ENCODE measurements around the gene OR5I1. TPM values are rescaled to one million over a fixed set of nuclear protein-coding genes. Genes with fewer than 3 reads are reported as not detected.
"Not testable (repeated sequence)": the region's sequence is repeated elsewhere in the genome, so short reads cannot be mapped to it uniquely, and the experiment has no call there.

OR5I1 gene
- total and polyA plus RNA-seq, 2 of the 4 experiments (the other 2 are of a cell fraction) = not detected

DNA sequence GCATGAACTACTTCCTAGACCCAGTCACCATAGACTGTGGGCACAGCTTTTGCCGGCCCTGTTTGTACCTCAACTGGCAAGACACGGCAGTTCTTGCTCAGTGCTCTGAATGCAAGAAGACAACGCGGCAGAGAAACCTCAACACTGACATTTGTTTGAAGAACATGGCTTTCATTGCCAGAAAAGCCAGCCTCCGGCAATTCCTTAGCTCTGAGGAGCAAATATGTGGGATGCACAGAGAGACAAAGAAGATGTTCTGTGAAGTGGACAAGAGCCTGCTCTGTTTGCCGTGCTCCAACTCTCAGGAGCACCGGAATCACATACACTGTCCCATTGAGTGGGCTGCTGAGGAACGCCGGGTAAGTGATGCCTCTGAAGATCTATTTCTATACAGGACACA is 50.7 kb downstream of the OR5I1 start:
- H3K27me3 ChIP-seq (ENCODE audit: control insufficient read depth, insufficient read depth, low read length); ATAC-seq (ENCODE audit: low read depth); H4K91ac ChIP-seq (ENCODE audit: insufficient read depth, low read depth, low read length); H4K20me1 ChIP-seq (ENCODE audit: insufficient read depth, low read length); dilution Hi-C loops (cut with HindIII; ENCODE audit: low sequenced_read_pairs, unreplicated experiment); H2BK5ac ChIP-seq (ENCODE audit: low read depth, low read length, poor library complexity, severe bottlenecking); H3K14ac ChIP-seq (replicated peaks; ENCODE audit: low read depth, low read length); DNase-seq; H2AK5ac ChIP-seq (ENCODE audit: low read depth, low read length); H3K4ac ChIP-seq (ENCODE audit: low read depth, low read length); H3K4me3 ChIP-seq (ENCODE audit: insufficient read depth, low read depth, low read length); in situ Hi-C loops (cut with MboI; ENCODE audit: low sequenced_read_pairs); H4K8ac ChIP-seq (ENCODE audit: low read depth in 2 of 2, low read length in 2 of 2); H3K9ac ChIP-seq (ENCODE audit: low read depth, low read length); H3K23ac ChIP-seq (ENCODE audit: low read depth, low read length); H3K4me2 ChIP-seq (ENCODE audit: low read depth, low read length); POLR2A ChIA-PET (ENCODE audit: unreplicated experiment); H2BK120ac ChIP-seq (ENCODE audit: low read depth, low read length); BruUV-seq (replicated peaks); intact Hi-C loops (cut with micrococcal nuclease); H3K36me3 ChIP-seq (ENCODE audit: control insufficient read depth, insufficient read depth, low read length); H3K9me3 ChIP-seq (ENCODE audit: control insufficient read depth, insufficient read depth, low read length); H2AFZ ChIP-seq (replicated peaks; ENCODE audit: low read length, poor library complexity); H2BK15ac ChIP-seq (ENCODE audit: low read depth, low read length); H3K27ac ChIP-seq (ENCODE audit: insufficient read depth, low read length); H2AK9ac ChIP-seq (replicated peaks; ENCODE audit: low read depth, low read length, poor library complexity); H3K56ac ChIP-seq (ENCODE audit: extremely low read depth, insufficient read depth, low read length); H3K9me1 ChIP-seq (ENCODE audit: insufficient read depth, low read length); H3K4me1 ChIP-seq (ENCODE audit: control insufficient read depth, insufficient read depth, low read length); H3K79me1 ChIP-seq (ENCODE audit: low read depth in 1 of 2, low read length in 2 of 2); H2BK20ac ChIP-seq (ENCODE audit: low read depth, low read length); H3K18ac ChIP-seq (ENCODE audit: low read depth, low read length); H4K5ac ChIP-seq (ENCODE audit: low read depth, low read length); CTCF ChIA-PET: not testable (repeated sequence)
- WGBS, 2 experiments (ENCODE audit: extremely low coverage in 2 of 2, insufficient read length in 1 of 2) = no CpG with 5 or more reads among the region's 9 CpGs

Other genes with a start within 250 kb of the OR5I1 start
- gene OR5D13, start 163.0 kb downstream of the OR5I1 start, total RNA-seq (2012; rRNA removed) = not detected in 2 replicates
- not detected in 2 replicates for gene OR5D13, start 163.0 kb downstream of the OR5I1 start, polyA plus RNA-seq (2012; rRNA removed)
- not detected in 2 replicates for gene OR5D14, start 140.8 kb downstream of the OR5I1 start, total RNA-seq (2012; rRNA removed)
- gene OR5D14, start 140.8 kb downstream of the OR5I1 start, polyA plus RNA-seq (2012; rRNA removed) = not detected in 2 replicates
- not detected in 2 replicates for gene OR5L1, start 125.0 kb downstream of the OR5I1 start, total RNA-seq (2012; rRNA removed)
- gene OR5L1, start 125.0 kb downstream of the OR5I1 start, polyA plus RNA-seq (2012; rRNA removed) = not detected in 2 replicates
- not detected in 2 replicates for gene OR5D18, start 116.8 kb downstream of the OR5I1 start, total RNA-seq (2012; rRNA removed)
- not detected in 2 replicates for gene OR5D18, start 116.8 kb downstream of the OR5I1 start, polyA plus RNA-seq (2012; rRNA removed)
- gene OR5L2, start 109.2 kb downstream of the OR5I1 start, total RNA-seq (2012; rRNA removed) = not detected in 2 replicates
- gene OR5L2, start 109.2 kb downstream of the OR5I1 start, polyA plus RNA-seq (2012; rRNA removed) = not detected in 2 replicates
- not detected in 2 replicates for gene OR5D16, start 97.6 kb downstream of the OR5I1 start, total RNA-seq (2012; rRNA removed)
- gene OR5D16, start 97.6 kb downstream of the OR5I1 start, polyA plus RNA-seq (2012; rRNA removed) = not detected in 2 replicates
- gene TRIM51, start 53.1 kb downstream of the OR5I1 start, total RNA-seq (2012; rRNA removed) = not detected in 2 replicates
- gene TRIM51, start 53.1 kb downstream of the OR5I1 start, polyA plus RNA-seq (2012; rRNA removed) = not detected in 2 replicates
- gene OR5W2, start 21.8 kb downstream of the OR5I1 start, total RNA-seq (2012; rRNA removed) = not detected in 2 replicates
- not detected in 2 replicates for gene OR5W2, start 21.8 kb downstream of the OR5I1 start, polyA plus RNA-seq (2012; rRNA removed)
- not detected in 2 replicates for gene OR10AG1, start 33.5 kb upstream of the OR5I1 start, total RNA-seq (2012; rRNA removed)
- not detected in 2 replicates for gene OR10AG1, start 33.5 kb upstream of the OR5I1 start, polyA plus RNA-seq (2012; rRNA removed)
- not detected in 2 replicates for gene OR5F1, start 58.2 kb upstream of the OR5I1 start, total RNA-seq (2012; rRNA removed)
- not detected in 2 replicates for gene OR5F1, start 58.2 kb upstream of the OR5I1 start, polyA plus RNA-seq (2012; rRNA removed)
- not detected in 2 replicates for gene OR5AS1, start 91.3 kb upstream of the OR5I1 start, total RNA-seq (2012; rRNA removed)
- not detected in 2 replicates for gene OR5AS1, start 91.3 kb upstream of the OR5I1 start, polyA plus RNA-seq (2012; rRNA removed)
- not detected in 2 replicates for gene OR8I2, start 156.9 kb upstream of the OR5I1 start, total RNA-seq (2012; rRNA removed)
- gene OR8I2, start 156.9 kb upstream of the OR5I1 start, polyA plus RNA-seq (2012; rRNA removed) = not detected in 2 replicates
- gene OR8H2, start 167.3 kb upstream of the OR5I1 start, total RNA-seq (2012; rRNA removed) = not detected in 2 replicates
- gene OR8H2, start 167.3 kb upstream of the OR5I1 start, polyA plus RNA-seq (2012; rRNA removed) = not detected in 2 replicates
- gene OR8H3, start 186.0 kb upstream of the OR5I1 start, total RNA-seq (2012; rRNA removed) = not detected in 2 replicates
- gene OR8H3, start 186.0 kb upstream of the OR5I1 start, polyA plus RNA-seq (2012; rRNA removed) = not detected in 2 replicates
- gene OR8J3, start 203.8 kb upstream of the OR5I1 start, total RNA-seq (2012; rRNA removed) = not detected in 2 replicates
- not detected in 2 replicates for gene OR8J3, start 203.8 kb upstream of the OR5I1 start, polyA plus RNA-seq (2012; rRNA removed)
- gene OR8K5, start 223.9 kb upstream of the OR5I1 start, total RNA-seq (2012; rRNA removed) = not detected in 2 replicates
- gene OR8K5, start 223.9 kb upstream of the OR5I1 start, polyA plus RNA-seq (2012; rRNA removed) = not detected in 2 replicates
- gene OR5J2, start 240.2 kb upstream of the OR5I1 start, total RNA-seq (2012; rRNA removed) = not detected in 2 replicates
- gene OR5J2, start 240.2 kb upstream of the OR5I1 start, polyA plus RNA-seq (2012; rRNA removed) = not detected in 2 replicates